Liver (tissue), 9 donors: ENCODE data around the gene FBXW4. TPM values are rescaled to one million over a fixed set of nuclear protein-coding genes. Genes with fewer than 3 reads are reported as not detected.

ENCODE experiments used
- DNase-seq: peaks from one replicate; pipeline ENCODE4 v3.0.0-alpha.2; 2017; ENCODE audit warnings: low spot score
- H3K27ac ChIP-seq, 2 donors: one replicate each; pipeline ENCODE4 v1.7.0; 2013; ENCODE audit warnings: inconsistent platforms in 2 of 2, low read length in 2 of 2, control low read depth in 1 of 2, low read depth in 1 of 2, mild to moderate bottlenecking in 1 of 2
- H3K27me3 ChIP-seq, 4 donors: one replicate each; pipeline versions ENCODE4 v1.6.1 to v1.7.0; 2013; ENCODE audit warnings: low read length in 3 of 4, inconsistent platforms in 1 of 4, mild to moderate bottlenecking in 1 of 4, moderate library complexity in 1 of 4; ENCODE audit not compliant: control insufficient read depth in 4 of 4, insufficient read depth in 4 of 4
- H3K36me3 ChIP-seq, 4 donors: one replicate each; pipeline versions ENCODE4 v1.6.1 to v1.7.0; 2013; ENCODE audit warnings: low read length in 3 of 4, mild to moderate bottlenecking in 3 of 4, low read depth in 1 of 4, moderate library complexity in 1 of 4; ENCODE audit not compliant: control insufficient read depth in 4 of 4, insufficient read depth in 3 of 4
- H3K4me1 ChIP-seq, 4 donors: one replicate each; pipeline versions ENCODE4 v1.6.1 to v1.7.0; 2013; ENCODE audit warnings: low read length in 3 of 4, mild to moderate bottlenecking in 3 of 4, moderate library complexity in 1 of 4; ENCODE audit not compliant: control insufficient read depth in 4 of 4, insufficient read depth in 4 of 4
- H3K4me3 ChIP-seq, 3 donors: one replicate each; pipeline versions ENCODE4 v1.6.1 to v1.7.0; 2013; ENCODE audit warnings: low read length in 3 of 3, control low read depth in 1 of 3, low read depth in 1 of 3, mild to moderate bottlenecking in 1 of 3
- H3K9ac ChIP-seq, 2 donors: one replicate each; pipeline ENCODE4 v1.7.0; 2013; ENCODE audit warnings: low read length in 2 of 2, mild to moderate bottlenecking in 2 of 2, moderate library complexity in 2 of 2, control low read depth in 1 of 2, low read depth in 1 of 2
- H3K9me3 ChIP-seq, 4 donors: one replicate each; pipeline versions ENCODE4 v1.6.1 to v1.7.0; 2013; ENCODE audit warnings: low read length in 3 of 4; ENCODE audit not compliant: control insufficient read depth in 4 of 4
- ATF3 ChIP-seq: IDR thresholded peaks from 2 replicates; pipeline ENCODE4 v1.6.1; 2016; ENCODE audit warnings: antibody characterized with exemption
- CTCF ChIP-seq: fragments of 150-350 bp; IDR thresholded peaks from 2 replicates; pipeline ENCODE4 v1.5.1; 2017; ENCODE audit warnings: improper control_type of control experiment, low read depth, low read length; ENCODE audit not compliant: missing input control
- EGR1 ChIP-seq, 2 donors: IDR thresholded peaks; 2 replicates each; pipeline ENCODE4 v1.6.1; 2016 to 2018; ENCODE audit warnings: antibody characterized with exemption in 2 of 2, low read depth in 2 of 2
- FOXA1 ChIP-seq: IDR thresholded peaks from 2 replicates; pipeline ENCODE4 v1.6.1; 2016; ENCODE audit warnings: antibody characterized with exemption
- FOXA2 ChIP-seq: IDR thresholded peaks from 2 replicates; pipeline ENCODE4 v1.6.1; 2016; ENCODE audit warnings: antibody characterized with exemption
- GABPA ChIP-seq, 2 donors: IDR thresholded peaks in 1 of 2; conservative IDR thresholded peaks in 1 of 2; 2 replicates each; pipeline ENCODE4 v1.6.1; 2016; ENCODE audit warnings: antibody characterized with exemption in 2 of 2, mild to moderate bottlenecking in 1 of 2, moderate library complexity in 1 of 2
- HNF4A ChIP-seq, 2 donors: conservative IDR thresholded peaks; 2 replicates each; pipeline ENCODE4 v1.6.1; 2016; ENCODE audit warnings: antibody characterized with exemption in 2 of 2, mild to moderate bottlenecking in 2 of 2
- HNF4G ChIP-seq: IDR thresholded peaks from 2 replicates; pipeline ENCODE4 v1.6.1; 2016; ENCODE audit warnings: antibody characterized with exemption
- JUND ChIP-seq, 2 donors: IDR thresholded peaks; 2 replicates each; pipeline ENCODE4 v1.6.1; 2016; ENCODE audit warnings: antibody characterized with exemption in 2 of 2
- MAX ChIP-seq: IDR thresholded peaks from 2 replicates; pipeline ENCODE4 v1.6.1; 2016; ENCODE audit warnings: antibody characterized with exemption
- NR2F2 ChIP-seq: IDR thresholded peaks from 2 replicates; pipeline ENCODE4 v1.6.1; 2016; ENCODE audit warnings: antibody characterized with exemption
- RAD21 ChIP-seq, 2 donors: IDR thresholded peaks; 2 replicates each; pipeline ENCODE4 v1.6.1; 2016; ENCODE audit warnings: antibody characterized with exemption in 2 of 2, mild to moderate bottlenecking in 2 of 2
- REST ChIP-seq: IDR thresholded peaks from 2 replicates; pipeline ENCODE4 v1.6.1; 2016; ENCODE audit warnings: antibody characterized with exemption, mild to moderate bottlenecking
- RXRA ChIP-seq, 2 donors: IDR thresholded peaks; 2 replicates each; pipeline ENCODE4 v1.6.1; 2017 to 2018; ENCODE audit warnings: antibody characterized with exemption in 2 of 2, mild to moderate bottlenecking in 1 of 2
- SP1 ChIP-seq: IDR thresholded peaks from 2 replicates; pipeline ENCODE4 v1.6.1; 2018; ENCODE audit warnings: antibody characterized with exemption, mild to moderate bottlenecking
- TAF1 ChIP-seq: conservative IDR thresholded peaks from 2 replicates; pipeline ENCODE4 v1.6.1; 2016; ENCODE audit warnings: antibody characterized with exemption, mild to moderate bottlenecking
- YY1 ChIP-seq: IDR thresholded peaks from 2 replicates; pipeline ENCODE4 v1.6.1; 2016; ENCODE audit warnings: antibody characterized with exemption, mild to moderate bottlenecking
- ZBTB33 ChIP-seq: IDR thresholded peaks from 2 replicates; pipeline ENCODE4 v1.6.1; 2016; ENCODE audit warnings: antibody characterized with exemption
- WGBS: extraction: QIAGEN DNeasy Blood & Tissue Kit; methylation state at CpG from one replicate; pipeline ENCODE4 v1.1.7; 2013; 5-methylcytosine and 5-hydroxymethylcytosine counted together
- polyA plus RNA-seq, 2 donors: library from polyadenylated mRNA; stranded (reverse) in 1 of 2; unstranded in 1 of 2; fragments of 200-250 nt in 1 of 2; fragments of >200 nt in 1 of 2; fragmentation: Nextera tagmentation in 1 of 2; extraction: Ambion mirVana in 1 of 2; gene quantifications; one replicate each; pipeline versions ENCODE4 v1.2.1 to v1.2.3, GENCODE V29; 2013 to 2015
- total RNA-seq, 2 donors: library from RNA; depleted of rRNA; stranded (reverse); fragments of >200 nt; gene quantifications; one replicate each; pipeline ENCODE4 v1.2.3, GENCODE V29; 2014
- donor health status: healthy.
- donor health status: healthy.
- donor health status: healthy.
- donor health status: healthy.
- donor health status: healthy.

Gene FBXW4
- total and polyA plus RNA-seq, 4 donors, result 5.4 to 54.1 (median 20.5) TPM

- no peak for TF ChIP-seq REST
- TF ChIP-seq HNF4G, result no peak
- no peak for TF ChIP-seq RXRA (IDR thresholded peaks at IDR 0.05)
- no peak for TF ChIP-seq TAF1
Measured at GRCh38 chr10:101630633-101630920, 64.4 kb downstream of the FBXW4 start (continued).

GRCh38 chr10:101629837-101630632 is 64.9 kb downstream of the FBXW4 start:
- Histone ChIP-seq H3K4me1 (no peaks in the 10 kb centered on the region), H3K36me3 (peaks cover 0 to 20% (median 1%) of the 10 kb centered on the region in 4 donors), H3K27me3 (no peaks in the 10 kb centered on the region), H3K9ac (no peak overlapping the region), H3K4me3 (no peak overlapping the region), H3K9me3 (no peaks in the 10 kb centered on the region), H3K27ac (no peak overlapping the region)
- TF ChIP-seq HNF4A (conservative IDR thresholded peaks at IDR 0.05) (no peak), EGR1 (IDR thresholded peaks at IDR 0.05; ENCODE audit: low read depth in 2 of 2) (no peak), TAF1 (no peak), RXRA (IDR thresholded peaks at IDR 0.05) (no peak), HNF4G (no peak), ZBTB33 (no peak), GABPA (IDR thresholded peaks at IDR 0.05 in 1 of 2, conservative IDR thresholded peaks at IDR 0.05 in 1 of 2) (no peak), YY1 (no peak), NR2F2 (no peak), MAX (no peak), REST (no peak), CTCF (no peak), FOXA1 (no peak), SP1 (no peak), JUND (IDR thresholded peaks at IDR 0.05) (no peak), RAD21 (IDR thresholded peaks at IDR 0.05) (no peak), ATF3 (no peak), FOXA2 (no peak)
- WGBS, result 92% methylated on average over 13 of the region's 13 CpGs
- DNase-seq, result no peak
